HepG2 (cell line): ENCODE measurements around the gene METRN. TPM values are rescaled to one million over a fixed set of nuclear protein-coding genes. Genes with fewer than 3 reads are reported as not detected.

ENCODE experiments used
- AGO1 ChIP-seq: fragments of 200-400 bp; formaldehyde crosslinking; IDR thresholded peaks from 2 replicates; pipeline ENCODE4 v1.6.1; 2017; ENCODE audit warnings: mild to moderate bottlenecking, low read depth, low read length, moderate library complexity; ENCODE audit not compliant: poor library complexity, severe bottlenecking
- AKAP8 ChIP-seq: sonication (generic); formaldehyde crosslinking; IDR thresholded peaks from 2 replicates; pipeline ENCODE4 v1.5.1; 2020; ENCODE audit warnings: mild to moderate bottlenecking, missing genetic modification reagents
- HIVEP1 ChIP-seq: sonication (generic); formaldehyde crosslinking; IDR thresholded peaks from 2 replicates; pipeline ENCODE4 v1.4.0; 2020; ENCODE audit warnings: mild to moderate bottlenecking, missing genetic modification reagents
- KDM3A ChIP-seq: IDR thresholded peaks from 2 replicates; pipeline ENCODE4 v1.6.1; 2018; ENCODE audit warnings: low read depth, missing compliant biosample characterization
- KDM5B ChIP-seq: sonication (generic); formaldehyde crosslinking; IDR thresholded peaks from 2 replicates; pipeline ENCODE4 v1.4.0; 2020; ENCODE audit warnings: missing genetic modification reagents, mild to moderate bottlenecking, borderline replicate concordance
- MAZ ChIP-seq, 2 experiments: sonication (generic) in 1 of 2; formaldehyde crosslinking in 1 of 2; IDR thresholded peaks; 2 replicates each; pipeline versions ENCODE4 v1.5.0 to v1.6.1; 2012 to 2020; ENCODE audit warnings: low read depth in 2 of 2, mild to moderate bottlenecking in 2 of 2, borderline replicate concordance in 1 of 2, improper control_type of control experiment in 1 of 2, low read length in 1 of 2, missing genetic modification reagents in 1 of 2, moderate library complexity in 1 of 2
- NCOA2 ChIP-seq: sonication (generic); formaldehyde crosslinking; IDR thresholded peaks from 2 replicates; pipeline ENCODE4 v1.8.0; 2022; ENCODE audit warnings: inconsistent platforms
- NFE2L1 ChIP-seq: sonication (generic); formaldehyde crosslinking; IDR thresholded peaks from 2 replicates; pipeline ENCODE4 v1.4.0; 2020; ENCODE audit warnings: missing genetic modification reagents, mild to moderate bottlenecking, borderline replicate concordance
- REXO4 ChIP-seq: sonication (generic); formaldehyde crosslinking; IDR thresholded peaks from 2 replicates; pipeline ENCODE4 v1.8.0; 2022; ENCODE audit warnings: missing genetic modification reagents, mild to moderate bottlenecking, borderline replicate concordance
- SNAI1 ChIP-seq: sonication (generic); formaldehyde crosslinking; IDR thresholded peaks from 2 replicates; pipeline ENCODE4 v1.5.0; 2020; ENCODE audit warnings: mild to moderate bottlenecking, missing genetic modification reagents, borderline replicate concordance
- SRSF1 ChIP-seq: fragments of 200-400 bp; formaldehyde crosslinking; optimal IDR thresholded peaks from 2 replicates; pipeline ENCODE3; 2017; ENCODE audit warnings: mild to moderate bottlenecking, low read depth, low read length, moderate library complexity
- SRY ChIP-seq: sonication (generic); formaldehyde crosslinking; IDR thresholded peaks from 2 replicates; pipeline ENCODE4 v1.8.0; 2022; ENCODE audit warnings: mild to moderate bottlenecking, missing genetic modification reagents
- TEAD3 ChIP-seq: optimal IDR thresholded peaks from 2 replicates; pipeline ENCODE3; 2016; ENCODE audit warnings: borderline replicate concordance
- ZEB1 ChIP-seq: IDR thresholded peaks from 2 replicates; pipeline ENCODE4 v1.6.1; 2012; ENCODE audit warnings: mild to moderate bottlenecking, low read depth, inconsistent platforms; ENCODE audit not compliant: insufficient replicate concordance
- ZFY ChIP-seq: sonication (generic); formaldehyde crosslinking; IDR thresholded peaks from 2 replicates; pipeline ENCODE4 v1.4.0; 2020; ENCODE audit warnings: missing genetic modification reagents
- ZMYM4 ChIP-seq: sonication (generic); formaldehyde crosslinking; IDR thresholded peaks from 2 replicates; pipeline ENCODE4 v1.8.1; 2023; ENCODE audit warnings: mild to moderate bottlenecking, missing genetic modification reagents
- ZNF496 ChIP-seq: sonication (generic); formaldehyde crosslinking; IDR thresholded peaks from 2 replicates; pipeline ENCODE4 v1.8.1; 2023; ENCODE audit warnings: mild to moderate bottlenecking, moderate library complexity, missing genetic modification reagents; ENCODE audit not compliant: insufficient replicate concordance
- ZNF614 ChIP-seq: IDR thresholded peaks from 2 replicates; pipeline ENCODE4 v1.6.1; 2018; ENCODE audit warnings: missing biosample characterization, missing genetic modification reagents, inconsistent platforms, borderline replicate concordance
- polyA plus RNA-seq, 8 experiments: library from polyadenylated mRNA; depleted of rRNA in 3 of 8; stranded (reverse) in 7 of 8; unstranded in 1 of 8; fragments of >200 nt; fragmentation: Illumina TruSeq in 4 of 8; extraction: Trizol in 4 of 8; gene quantifications; 2 replicates each; pipeline versions ENCODE4 v1.2.1 to v1.2.3, GENCODE V29; 2011 to 2016; ENCODE audit warnings: low read depth in 4 of 8, missing spikeins in 1 of 8, mixed read lengths in 1 of 8; ENCODE audit not compliant: insufficient read depth in 1 of 8
- total RNA-seq, 5 experiments: library from RNA; depleted of rRNA; stranded (reverse); fragments of >200 nt; fragmentation: Illumina TruSeq; extraction: Trizol; gene quantifications; 2 replicates each; pipeline ENCODE4 v1.2.3, GENCODE V29; 2016; ENCODE audit warnings: low read depth in 1 of 5
- TF ChIP-seq, protein P1 (sequence below): sonication (generic); formaldehyde crosslinking; IDR thresholded peaks from 2 replicates; pipeline ENCODE4 v1.9.0; 2021; ENCODE audit warnings: missing genetic modification reagents, borderline replicate concordance
- TF ChIP-seq, protein P2 (sequence below): sonication (generic); formaldehyde crosslinking; IDR thresholded peaks from 2 replicates; pipeline ENCODE4 v1.5.1; 2020; ENCODE audit warnings: missing genetic modification reagents, mild to moderate bottlenecking, borderline replicate concordance
- TF ChIP-seq, protein P3 (sequence below): sonication (generic); formaldehyde crosslinking; IDR thresholded peaks from 2 replicates; pipeline ENCODE4 v1.4.0; 2020; ENCODE audit warnings: missing genetic modification reagents, mild to moderate bottlenecking, borderline replicate concordance
- TF ChIP-seq, protein P4 (sequence below): IDR thresholded peaks from 2 replicates; pipeline ENCODE4 v1.6.1; 2018; ENCODE audit warnings: missing genetic modification reagents

Gene METRN
- total and polyA plus RNA-seq, 2 of the 13 experiments (the other 11 are each of a cell fraction or from before 2014, with no cell fraction given), result 25.5 to 46.1 TPM

DNA sequence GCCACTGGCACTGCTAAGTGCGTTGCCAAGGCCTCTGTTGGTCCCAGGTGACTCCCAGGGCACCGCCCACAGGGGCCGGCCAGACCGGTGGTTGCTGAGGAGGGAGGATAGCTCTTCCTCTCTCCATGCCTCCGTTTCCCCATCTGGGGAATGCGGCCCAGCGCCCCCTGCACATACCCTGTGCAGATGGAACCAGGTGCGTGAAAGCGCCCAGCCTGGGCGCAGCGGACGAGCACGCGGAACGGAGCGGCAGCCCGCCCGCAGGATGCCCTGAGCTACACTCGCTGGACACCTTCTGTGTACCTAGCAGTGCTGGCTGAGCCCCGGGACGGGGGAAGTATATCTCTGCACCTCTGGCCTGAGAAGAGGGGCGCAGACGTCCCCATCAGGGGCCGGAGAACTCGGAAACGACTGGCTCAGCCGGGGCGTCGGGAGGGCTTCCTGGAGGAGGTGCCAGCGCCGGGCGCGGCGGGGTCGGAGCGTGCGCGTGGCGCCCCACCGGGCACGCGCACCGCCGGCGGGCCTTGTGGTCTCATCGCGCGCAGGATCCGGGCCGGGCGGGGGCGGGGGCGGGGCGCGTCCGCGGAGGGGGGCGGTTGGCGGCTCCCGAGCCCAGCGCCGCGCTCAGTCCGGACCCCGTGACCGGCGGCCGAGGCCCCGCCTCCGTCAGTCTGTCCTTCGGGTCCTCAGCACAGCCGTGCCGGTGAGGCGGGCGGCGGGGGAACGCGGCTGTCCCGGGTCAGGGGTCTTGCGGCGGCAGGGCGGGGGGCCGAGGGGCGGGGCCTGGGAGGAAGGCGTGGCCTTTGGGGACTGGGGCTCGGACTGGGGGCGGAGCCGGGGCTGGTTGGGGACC, 11.7 kb downstream of the METRN start, which contains the start of the genes CCDC78 and HAGHL (continued):
- TF ChIP-seq, protein P1, sequence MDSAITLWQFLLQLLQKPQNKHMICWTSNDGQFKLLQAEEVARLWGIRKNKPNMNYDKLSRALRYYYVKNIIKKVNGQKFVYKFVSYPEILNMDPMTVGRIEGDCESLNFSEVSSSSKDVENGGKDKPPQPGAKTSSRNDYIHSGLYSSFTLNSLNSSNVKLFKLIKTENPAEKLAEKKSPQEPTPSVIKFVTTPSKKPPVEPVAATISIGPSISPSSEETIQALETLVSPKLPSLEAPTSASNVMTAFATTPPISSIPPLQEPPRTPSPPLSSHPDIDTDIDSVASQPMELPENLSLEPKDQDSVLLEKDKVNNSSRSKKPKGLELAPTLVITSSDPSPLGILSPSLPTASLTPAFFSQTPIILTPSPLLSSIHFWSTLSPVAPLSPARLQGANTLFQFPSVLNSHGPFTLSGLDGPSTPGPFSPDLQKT (CRISPR knock-in tag), result no peak
- TF ChIP-seq NFE2L1, result no peak
- TF ChIP-seq, protein P2, sequence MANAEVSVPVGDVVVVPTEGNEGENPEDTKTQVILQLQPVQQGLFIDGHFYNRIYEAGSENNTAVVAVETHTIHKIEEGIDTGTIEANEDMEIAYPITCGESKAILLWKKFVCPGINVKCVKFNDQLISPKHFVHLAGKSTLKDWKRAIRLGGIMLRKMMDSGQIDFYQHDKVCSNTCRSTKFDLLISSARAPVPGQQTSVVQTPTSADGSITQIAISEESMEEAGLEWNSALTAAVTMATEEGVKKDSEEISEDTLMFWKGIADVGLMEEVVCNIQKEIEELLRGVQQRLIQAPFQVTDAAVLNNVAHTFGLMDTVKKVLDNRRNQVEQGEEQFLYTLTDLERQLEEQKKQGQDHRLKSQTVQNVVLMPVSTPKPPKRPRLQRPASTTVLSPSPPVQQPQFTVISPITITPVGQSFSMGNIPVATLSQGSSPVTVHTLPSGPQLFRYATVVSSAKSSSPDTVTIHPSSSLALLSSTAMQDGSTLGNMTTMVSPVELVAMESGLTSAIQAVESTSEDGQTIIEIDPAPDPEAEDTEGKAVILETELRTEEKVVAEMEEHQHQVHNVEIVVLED (CRISPR knock-in tag), result no peak
- TF ChIP-seq ZNF614, result no peak
- no peak; the same call in 1 of the 2 replicates for TF ChIP-seq MAZ (IDR thresholded peaks at IDR 0.05; ENCODE audit: borderline replicate concordance, low read depth, low read length)
- peak; percentile 66; the same call in 1 of the 2 replicates for TF ChIP-seq MAZ (CRISPR knock-in tag; IDR thresholded peaks at IDR 0.05; ENCODE audit: low read depth)
- no peak for TF ChIP-seq REXO4 (CRISPR knock-in tag)
- TF ChIP-seq TEAD3 (CRISPR knock-in tag), result peak; percentile 14
- TF ChIP-seq AKAP8 (CRISPR knock-in tag), result no peak
- TF ChIP-seq SRSF1, result no peak
- TF ChIP-seq ZMYM4, result no peak
- no peak for TF ChIP-seq HIVEP1
- no peak for TF ChIP-seq ZNF496
- no peak for TF ChIP-seq KDM3A
- TF ChIP-seq NCOA2 (CRISPR knock-in tag), result no peak
- TF ChIP-seq SRY, result 0 out of 2 replicates have a peak, but pooled peaks have one; percentile 21
- peak; percentile 35 for TF ChIP-seq AGO1
- TF ChIP-seq SNAI1 (CRISPR knock-in tag), result no peak
- TF ChIP-seq ZEB1, result no peak
- TF ChIP-seq ZFY, result no peak
- 0 out of 2 replicates have a peak, but pooled peaks have one; percentile 22 for TF ChIP-seq KDM5B (CRISPR knock-in tag)
- TF ChIP-seq, protein P3, sequence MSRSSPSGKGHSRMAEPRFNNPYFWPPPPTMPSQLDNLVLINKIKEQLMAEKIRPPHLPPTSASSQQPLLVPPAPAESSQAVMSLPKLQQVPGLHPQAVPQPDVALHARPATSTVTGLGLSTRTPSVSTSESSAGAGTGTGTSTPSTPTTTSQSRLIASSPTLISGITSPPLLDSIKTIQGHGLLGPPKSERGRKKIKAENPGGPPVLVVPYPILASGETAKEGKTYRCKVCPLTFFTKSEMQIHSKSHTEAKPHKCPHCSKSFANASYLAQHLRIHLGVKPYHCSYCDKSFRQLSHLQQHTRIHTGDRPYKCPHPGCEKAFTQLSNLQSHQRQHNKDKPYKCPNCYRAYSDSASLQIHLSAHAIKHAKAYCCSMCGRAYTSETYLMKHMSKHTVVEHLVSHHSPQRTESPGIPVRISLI (CRISPR knock-in tag), result no peak
- TF ChIP-seq, protein P4, sequence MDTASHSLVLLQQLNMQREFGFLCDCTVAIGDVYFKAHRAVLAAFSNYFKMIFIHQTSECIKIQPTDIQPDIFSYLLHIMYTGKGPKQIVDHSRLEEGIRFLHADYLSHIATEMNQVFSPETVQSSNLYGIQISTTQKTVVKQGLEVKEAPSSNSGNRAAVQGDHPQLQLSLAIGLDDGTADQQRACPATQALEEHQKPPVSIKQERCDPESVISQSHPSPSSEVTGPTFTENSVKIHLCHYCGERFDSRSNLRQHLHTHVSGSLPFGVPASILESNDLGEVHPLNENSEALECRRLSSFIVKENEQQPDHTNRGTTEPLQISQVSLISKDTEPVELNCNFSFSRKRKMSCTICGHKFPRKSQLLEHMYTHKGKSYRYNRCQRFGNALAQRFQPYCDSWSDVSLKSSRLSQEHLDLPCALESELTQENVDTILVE (CRISPR knock-in tag), result 0 out of 2 replicates have a peak, but pooled peaks have one; percentile 36
